ACHN (cell line): ENCODE data around the gene TMEM63C.

Source experiments
- DNase-seq: peaks from one replicate; pipeline ENCODE4 v3.0.0-alpha.2; 2015
- in situ Hi-C: cut with HindIII; loops from 2 replicates; pipeline ENCODE4 v1.10.0; 2017; ENCODE audit warnings: low sequenced_read_pairs, low pct_ligation_motif_present, low pct_unique_long_range_greater_than_20kb

The TMEM63C gene

DNA sequence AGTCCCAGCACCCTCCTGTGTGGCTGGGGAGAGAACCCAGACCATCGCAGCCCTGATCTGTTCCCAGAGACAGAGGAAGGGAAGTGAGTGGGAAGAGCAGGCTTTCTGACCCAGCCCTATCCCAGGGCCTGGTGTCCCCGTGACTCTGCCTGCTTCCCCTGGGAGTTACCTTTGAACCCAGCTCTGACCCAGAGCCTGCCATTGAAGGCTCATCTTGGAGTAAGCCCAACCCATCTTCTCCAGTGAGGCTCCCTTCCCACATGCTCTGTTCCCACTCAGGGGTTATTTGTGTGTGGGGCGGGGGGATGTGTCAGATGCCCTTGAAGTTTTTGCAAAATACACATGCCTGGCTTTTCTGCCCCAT, 6.0 kb downstream of the TMEM63C start:
- in situ Hi-C loops = no loop called here
- DNase-seq = no peak

DNA sequence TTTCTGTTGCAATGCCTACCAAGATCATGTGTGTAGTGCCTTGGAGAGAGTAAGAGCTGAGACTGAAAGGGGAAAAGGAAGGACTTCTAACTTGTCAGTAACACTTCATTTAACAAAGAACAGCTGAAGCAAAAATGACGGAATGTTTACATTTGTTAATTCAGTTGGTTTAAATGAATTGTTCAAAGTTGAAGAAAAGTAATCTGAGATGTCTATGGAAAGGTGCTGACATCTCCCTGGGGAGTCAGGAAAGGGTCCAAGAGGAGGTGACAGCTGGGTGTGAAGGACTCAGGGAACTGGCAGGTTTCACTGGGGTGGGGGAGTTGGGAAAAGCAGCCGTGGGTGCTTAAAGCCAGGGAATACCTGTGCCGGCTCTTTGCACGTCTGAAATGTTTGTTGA, 7.9 kb downstream of the TMEM63C start:
- in situ Hi-C loops = no loop called here
- no peak for DNase-seq

DNA sequence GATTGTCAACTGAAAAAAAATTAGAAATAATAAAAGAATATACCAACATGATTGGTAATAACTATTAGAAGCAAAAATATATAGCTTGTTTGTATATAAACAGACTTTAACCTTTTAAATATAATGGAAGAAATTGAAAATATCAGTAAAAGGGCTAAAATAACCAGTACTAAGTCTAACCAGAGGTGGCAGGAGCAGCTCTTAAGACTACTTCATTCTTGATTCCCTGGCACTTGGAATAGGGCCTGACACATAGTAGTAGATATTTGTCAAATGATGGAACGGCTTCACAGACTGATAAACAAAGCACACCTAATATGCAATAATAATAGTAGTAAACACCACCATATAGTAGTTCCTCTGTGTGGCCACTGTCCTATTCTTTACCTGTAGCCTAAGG, 9.4 kb downstream of the TMEM63C start:
- DNase-seq = no peak
- in situ Hi-C loops = no loop called here

DNA sequence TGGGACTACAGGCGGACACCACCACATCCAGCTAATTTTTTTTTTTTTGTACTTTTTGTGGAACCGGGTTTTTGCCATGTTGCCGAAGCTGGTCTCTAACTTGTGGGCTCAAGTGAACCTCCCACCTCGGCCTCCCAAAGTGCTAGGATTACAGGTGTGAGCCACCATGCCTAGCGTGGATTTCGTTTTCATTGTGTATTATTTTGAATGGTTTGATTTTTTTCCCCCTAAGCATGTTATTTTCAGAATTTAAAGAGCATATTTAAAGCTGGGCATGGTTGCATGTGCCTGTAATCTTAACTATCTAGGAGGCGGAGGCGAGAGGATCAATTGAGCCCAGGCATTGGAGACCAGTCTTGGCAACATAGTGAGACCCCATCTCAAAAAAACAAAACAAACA, 13.1 kb downstream of the TMEM63C start:
- DNase-seq = no peak
- in situ Hi-C loops = no loop called here

DNA sequence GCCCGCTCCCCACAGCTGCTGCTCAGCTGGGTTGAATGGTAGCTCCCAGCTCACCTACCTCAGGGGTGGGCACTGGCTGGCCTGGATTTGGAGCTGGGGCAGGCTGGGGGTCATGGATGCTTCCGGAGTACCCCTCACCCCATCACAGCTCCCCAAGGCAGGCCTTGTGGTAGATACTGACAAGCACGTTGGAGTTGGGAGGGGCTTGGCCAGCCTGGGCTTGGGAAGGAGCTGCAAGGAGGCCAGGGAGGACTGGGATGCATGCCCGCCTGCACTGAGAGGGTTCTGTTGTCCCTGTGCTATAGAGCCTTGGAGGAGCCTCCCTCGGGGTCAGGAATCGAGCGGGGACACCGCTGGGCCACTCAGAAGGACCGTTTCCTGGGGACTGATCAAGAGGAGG, 14.2 kb downstream of the TMEM63C start:
- in situ Hi-C loops = no loop called here
- no peak for DNase-seq

DNA sequence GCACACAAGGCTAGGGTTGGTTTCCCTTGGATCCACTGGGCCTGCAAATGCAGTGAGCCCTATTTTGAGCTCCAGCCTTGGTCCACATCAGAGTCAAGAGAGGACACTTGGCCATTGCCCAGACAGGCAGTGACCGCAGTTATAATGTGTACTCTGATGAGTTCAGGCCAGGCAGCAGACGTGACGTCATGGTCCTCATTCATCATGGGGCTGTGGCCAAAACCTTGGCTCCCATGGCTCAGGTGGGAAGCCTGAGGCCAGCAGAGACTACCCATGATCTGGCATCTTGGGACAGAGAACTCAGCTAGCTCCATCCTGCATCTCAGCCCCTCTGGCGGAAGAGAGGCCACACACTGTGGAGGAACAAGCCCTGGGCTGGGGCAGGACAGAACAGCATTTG, 16.4 kb downstream of the TMEM63C start:
- in situ Hi-C loops = no loop called here
- no peak for DNase-seq

DNA sequence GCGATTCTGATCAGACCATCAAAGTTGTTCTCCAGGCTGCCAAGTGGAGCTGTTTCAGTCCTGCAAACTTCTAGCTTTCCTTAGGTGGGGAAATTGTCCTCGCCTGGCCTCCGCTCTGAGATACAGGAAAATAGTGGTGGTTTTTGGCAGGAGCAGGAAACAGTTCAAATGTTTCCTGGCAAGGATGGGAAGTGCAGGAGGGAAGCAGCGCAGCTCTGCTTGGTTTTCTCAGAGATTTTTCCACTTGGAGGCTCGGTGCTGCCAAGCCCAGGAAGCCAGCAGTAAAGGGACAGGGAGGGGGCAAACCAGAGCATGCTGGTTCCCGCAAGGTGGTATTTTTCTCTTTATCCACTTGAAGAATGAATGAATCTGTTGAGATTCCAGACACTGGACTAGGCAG, 17.0 kb downstream of the TMEM63C start:
- no peak for DNase-seq
- in situ Hi-C loops = no loop called here

DNA sequence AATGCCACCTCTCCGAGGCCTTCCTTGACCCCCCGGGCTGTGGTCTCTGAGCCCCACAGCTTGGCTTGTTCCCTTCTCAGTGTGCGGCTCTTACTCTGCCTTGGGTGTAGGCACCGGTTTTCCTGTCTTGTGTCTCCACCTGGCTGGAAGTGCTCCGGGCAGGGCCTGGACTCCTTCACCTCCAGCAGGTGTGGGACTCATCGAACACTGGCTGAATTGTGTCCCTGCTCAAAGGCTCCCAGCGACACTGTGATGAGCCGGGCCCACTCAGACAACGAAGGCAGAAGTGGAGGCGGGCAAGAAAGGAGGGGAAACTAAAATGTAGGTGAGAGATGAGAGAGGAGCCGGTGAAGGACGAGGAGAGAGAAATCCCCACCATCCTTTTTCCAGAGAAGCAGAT, 18.0 kb downstream of the TMEM63C start:
- DNase-seq = no peak
- in situ Hi-C loops = no loop called here

DNA sequence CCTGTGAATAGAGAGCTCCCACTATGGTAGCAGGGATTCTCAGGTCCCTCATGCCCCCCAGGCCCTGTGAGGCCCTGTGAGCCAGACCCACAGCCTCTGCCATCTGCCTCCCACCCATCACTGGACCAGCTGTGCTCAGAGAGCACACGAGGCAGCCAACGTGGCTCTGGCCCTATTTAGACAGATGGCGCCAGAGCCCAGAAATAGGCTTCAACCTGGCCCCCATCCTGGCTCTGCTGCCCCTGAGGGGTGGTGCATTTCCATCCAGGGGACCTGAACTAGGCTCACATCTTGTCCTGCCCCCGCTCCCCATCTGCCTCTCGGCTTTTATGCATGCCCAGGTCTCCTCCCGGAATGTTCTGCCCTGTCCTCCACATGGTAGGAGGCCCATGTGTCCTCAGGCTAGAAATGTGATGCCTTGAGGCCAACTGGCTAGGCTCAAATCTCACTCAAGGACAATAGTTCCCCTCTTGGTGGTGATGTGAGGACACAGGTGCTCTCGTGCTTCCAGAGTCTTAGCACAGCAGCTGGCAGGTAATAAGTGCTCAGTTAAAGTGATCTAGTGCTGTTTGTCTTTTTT, 18.9 kb downstream of the TMEM63C start:
- DNase-seq = no peak
- in situ Hi-C loops = no loop called here

DNA sequence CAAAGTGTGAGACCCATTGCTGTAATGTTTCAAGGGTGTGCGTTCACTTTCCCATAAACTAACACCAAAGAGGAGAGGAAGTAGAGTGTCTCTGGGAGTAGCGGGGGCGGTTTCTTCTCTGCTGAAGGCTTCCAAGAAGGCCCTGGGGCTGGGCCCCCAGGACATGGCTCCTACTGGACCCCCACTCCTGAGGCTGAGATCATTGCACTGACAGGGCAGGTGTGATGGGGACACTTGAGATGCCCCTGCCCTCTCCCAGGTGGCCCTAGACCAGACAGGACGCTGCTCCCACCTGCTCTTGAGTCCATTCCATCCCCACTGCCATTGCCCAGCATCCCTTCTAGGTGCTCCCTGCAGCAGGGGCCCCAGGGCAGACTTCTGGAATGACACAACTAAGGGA, 20.1 kb downstream of the TMEM63C start:
- in situ Hi-C loops = no loop called here
- DNase-seq = no peak

DNA sequence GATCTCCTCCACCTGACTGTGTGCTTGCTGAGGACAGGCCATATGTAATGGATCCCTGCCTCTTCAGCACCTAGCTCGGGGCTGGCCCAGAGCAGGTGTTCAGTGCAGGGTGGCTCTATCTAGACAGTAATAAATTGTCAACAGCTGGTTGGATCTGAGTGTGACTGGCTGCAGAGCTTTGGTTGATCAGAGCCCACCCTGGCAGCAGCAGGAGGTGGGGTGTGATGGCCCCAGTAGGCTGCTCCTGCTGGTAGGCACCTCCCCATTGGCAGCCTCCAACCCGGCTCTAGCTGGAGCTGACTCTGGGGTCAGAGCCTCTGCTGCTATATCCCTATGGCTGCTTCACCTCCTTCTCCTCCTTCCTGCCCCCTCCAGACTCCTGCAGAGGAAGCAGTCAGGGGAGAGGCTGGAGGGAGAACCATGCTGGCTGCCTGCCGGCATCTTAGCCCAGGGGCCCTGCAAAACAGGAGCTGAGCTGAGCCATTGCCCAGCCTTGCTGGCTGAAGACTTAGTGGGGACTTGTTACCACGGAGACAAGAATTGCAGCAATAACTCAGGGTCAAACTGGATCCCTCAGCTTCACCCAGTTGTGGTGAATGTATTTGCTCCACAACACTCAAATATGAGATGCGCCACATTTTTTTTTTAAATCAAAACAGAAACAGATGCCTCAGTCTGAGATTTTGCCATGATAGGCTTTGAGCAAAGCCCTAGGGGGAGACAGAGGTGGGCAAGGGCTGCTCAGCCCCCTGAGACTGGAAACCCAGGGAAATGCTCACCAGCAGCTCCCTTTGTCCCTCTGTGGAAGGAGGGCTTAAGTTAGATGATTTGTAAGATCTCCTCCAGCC, 22.2 kb downstream of the TMEM63C start:
- in situ Hi-C loops = no loop called here
- DNase-seq = no peak

DNA sequence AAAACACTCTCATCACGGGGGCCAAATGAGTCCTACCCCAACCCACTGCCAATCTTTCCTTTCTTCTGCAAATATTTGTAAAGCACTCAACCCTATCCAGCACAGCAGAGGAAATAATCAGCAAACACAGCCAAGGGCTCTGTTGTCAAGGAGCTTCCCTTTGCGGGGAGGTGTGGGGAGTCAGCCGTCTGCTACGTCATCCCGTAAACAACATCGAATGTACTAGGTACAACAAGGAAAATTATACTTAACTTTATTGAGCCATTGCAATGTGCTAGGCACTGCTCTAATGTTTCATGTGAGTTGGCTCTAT, 22.8 kb downstream of the TMEM63C start:
- in situ Hi-C loops = no loop called here
- DNase-seq = no peak

DNA sequence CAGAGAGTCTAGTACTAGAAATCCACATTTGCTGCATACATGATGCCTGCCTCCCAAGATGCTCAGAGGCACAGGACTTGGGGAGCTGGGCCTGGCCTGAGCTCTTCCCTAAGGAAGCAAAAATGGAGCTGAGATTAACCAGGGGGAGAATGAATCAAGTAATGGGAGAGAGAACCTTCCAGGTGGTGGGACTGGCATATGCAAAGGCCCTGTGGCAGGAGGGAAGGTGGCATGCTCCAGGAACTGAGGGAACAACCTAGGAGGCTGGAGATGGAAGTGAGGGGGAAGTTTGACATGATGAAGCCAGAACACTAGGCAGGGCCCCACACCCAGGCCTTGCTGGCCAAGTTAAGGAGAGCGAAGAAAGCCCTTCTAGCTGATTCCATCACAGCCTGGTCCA, 23.3 kb downstream of the TMEM63C start:
- DNase-seq = no peak
- in situ Hi-C loops = no loop called here

DNA sequence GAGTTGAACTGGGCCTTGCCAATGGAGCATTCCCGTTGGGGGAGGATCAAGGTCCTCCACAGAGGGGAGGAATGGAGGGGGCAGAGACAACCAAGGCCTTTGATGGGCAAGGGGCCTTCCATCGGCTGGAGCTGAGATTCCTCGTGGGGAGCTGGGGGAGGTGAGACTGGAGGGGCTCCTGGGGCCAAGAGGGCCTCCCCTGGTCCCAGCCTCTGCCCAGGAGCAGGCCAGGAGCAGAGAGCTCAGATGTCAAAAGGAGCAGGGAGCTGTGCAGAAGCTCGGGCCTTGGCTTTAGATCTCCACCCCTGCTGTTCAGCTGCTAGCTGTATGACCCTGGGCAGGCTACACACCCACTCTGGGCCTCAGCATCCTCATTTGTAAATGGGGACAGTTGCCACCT, 24.0 kb downstream of the TMEM63C start:
- in situ Hi-C loops = no loop called here
- DNase-seq = no peak

DNA sequence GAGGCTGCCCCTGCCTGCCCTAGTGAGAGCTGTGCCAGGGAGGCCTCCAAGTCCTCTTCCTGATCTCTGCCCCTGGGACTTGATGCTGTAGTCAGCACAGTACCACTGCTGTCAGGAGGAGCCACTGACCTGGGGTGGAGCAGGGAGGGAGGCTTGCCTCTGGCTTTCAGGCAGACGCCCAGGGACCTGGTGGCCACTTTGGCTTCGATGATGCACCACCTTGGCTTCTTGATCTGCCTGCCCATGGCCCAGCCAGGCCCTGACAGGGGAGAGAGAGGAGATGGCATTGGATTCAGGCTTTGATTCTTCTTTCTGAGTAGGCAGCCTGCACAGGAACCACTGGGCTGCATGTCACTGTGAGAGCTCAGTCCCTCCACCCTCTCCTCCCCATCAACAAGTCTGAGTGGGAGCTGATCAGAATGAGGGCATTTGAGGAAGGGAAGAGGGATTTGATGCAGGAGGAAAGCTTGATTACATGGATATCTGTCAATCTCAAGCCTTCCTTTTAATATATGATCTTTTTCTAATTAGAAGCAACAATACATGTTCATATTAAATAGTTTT, 24.7 kb downstream of the TMEM63C start:
- in situ Hi-C loops = no loop called here
- no peak for DNase-seq

DNA sequence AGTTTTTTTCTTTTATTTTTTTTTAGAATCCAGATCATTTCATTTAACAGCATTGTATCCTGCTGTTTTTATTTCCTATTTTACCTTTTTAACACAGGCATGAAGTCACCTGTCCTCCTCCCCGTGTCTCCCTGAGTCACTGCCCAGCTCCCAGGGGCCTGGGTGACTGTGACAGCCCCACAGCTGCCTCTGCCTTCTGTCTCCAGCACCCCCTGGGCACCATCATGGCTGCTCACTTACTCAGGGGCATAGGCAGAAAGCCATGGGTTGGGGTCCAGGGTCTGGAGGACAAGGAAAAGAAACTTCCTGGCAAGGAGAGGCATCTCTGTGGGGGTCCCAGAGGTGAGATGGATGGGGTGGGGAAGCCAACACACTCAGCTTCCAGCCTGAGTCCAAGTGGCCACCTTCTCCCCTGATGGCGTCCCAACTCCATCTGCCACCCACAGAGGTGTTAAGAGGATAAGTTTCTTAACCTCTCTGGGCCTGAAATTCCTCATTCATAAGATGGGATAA, 25.3 kb downstream of the TMEM63C start:
- DNase-seq = no peak
- in situ Hi-C loops = no loop called here

DNA sequence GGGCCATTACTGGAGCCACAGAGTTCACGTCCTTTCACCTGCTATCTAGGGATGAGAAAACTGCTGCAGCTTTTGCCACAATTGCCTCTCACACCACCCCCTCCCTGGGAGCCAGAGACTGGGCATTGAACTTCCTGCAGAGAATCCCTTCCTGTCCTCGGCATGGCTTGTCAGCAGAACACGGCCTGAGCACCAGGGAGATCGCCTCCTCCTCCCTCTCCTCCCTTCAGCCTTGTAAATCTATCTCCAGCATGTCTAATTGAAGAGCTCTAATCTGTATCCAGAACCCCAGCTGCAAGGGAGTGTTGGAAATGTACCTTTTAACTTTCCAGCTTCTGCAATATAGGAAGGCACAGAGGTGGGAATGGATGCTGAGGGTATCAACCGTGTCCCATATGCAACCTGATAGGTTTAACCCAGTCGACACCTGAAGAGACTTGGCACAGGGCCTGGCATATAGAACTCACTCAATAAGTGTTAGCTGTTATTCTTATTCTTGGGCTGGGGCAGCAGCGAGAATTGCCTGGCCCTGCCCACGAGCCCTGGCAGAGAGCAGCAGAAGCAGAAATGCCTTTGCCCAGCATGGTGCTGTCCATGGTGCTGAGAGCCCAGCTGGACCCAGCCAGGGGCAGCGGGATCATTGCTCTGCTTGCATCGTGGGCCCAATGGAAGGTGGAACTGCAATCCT, 26.8 kb downstream of the TMEM63C start:
- in situ Hi-C loops = no loop called here
- DNase-seq = peak; percentile 67

DNA sequence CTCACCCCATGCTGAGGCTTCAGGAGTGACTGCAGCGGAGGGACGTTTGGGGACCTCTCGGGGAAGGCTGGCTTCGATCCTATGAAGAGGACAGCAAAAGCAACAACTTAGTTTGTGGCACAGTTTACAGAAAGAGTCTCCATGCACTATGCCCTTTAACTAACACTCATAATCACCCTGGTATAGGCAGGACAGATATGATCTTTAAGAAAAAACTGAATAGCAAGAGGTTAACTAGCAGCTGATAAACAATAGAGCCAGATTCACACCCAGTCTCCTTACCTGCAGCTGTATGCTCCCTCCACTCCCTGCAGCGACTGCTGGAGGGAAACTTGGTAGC, 27.4 kb downstream of the TMEM63C start:
- in situ Hi-C loops = no loop called here
- no peak for DNase-seq

DNA sequence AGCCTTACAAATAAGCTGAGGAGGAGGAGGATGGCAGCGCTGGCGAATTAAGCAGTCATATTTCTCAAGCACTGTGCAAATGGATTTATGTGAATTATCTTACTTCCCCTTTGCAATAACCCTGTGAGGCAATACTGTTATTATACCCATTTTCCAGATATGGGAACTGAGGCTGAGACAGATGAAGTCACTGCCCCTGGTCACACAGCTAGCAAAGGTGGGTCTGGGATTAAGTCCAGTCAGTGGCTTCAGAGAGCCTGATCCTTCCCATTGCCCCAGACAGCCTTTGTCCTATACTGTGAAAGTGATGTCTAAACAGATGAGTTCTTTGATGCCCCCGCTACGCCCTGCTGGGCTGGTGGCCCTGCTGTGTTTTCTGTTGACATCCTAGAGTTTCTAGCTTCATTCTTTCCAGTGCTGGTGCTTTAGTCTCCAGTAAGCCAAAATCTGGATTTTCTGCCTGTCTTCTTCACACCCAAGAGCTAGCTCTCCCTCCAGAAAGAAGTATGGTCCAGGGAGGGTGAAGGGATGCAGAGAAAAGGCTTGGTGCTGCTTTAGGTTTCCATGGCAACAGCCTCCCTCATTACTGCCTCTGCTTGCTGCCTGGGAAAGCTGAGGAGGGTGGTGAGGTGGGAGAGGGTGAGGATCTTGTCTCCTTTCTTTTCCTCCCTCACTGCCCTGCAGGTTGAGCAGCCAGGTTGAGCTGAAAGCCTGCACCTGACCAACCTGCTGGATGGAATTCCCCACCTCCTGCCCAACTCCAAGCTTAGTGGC, 30.7 kb downstream of the TMEM63C start:
- in situ Hi-C loops = no loop called here
- no peak for DNase-seq
